GM06990 (cell line): ENCODE measurements around the gene CD86.
A peak's percentile ranks its signal among the peaks of the same experiment; 100 is the strongest.

Source experiments
- DNase-seq: peaks from one replicate; pipeline ENCODE4 v3.0.0-alpha.2; 2011; ENCODE audit not compliant: insufficient read length; ENCODE audit errors: extremely low read depth
- H3K27me3 ChIP-seq: replicated peaks from 2 replicates; pipeline ENCODE4 v1.6.0; 2011; ENCODE audit warnings: low read length; ENCODE audit not compliant: control insufficient read depth, insufficient read depth
- H3K36me3 ChIP-seq: 2 replicates; pipeline ENCODE4 v1.5.1; 2011; ENCODE audit warnings: low read length; ENCODE audit not compliant: control insufficient read depth, insufficient read depth
- H3K4me3 ChIP-seq: replicated peaks from 2 replicates; pipeline ENCODE4 v1.5.1; 2011; ENCODE audit warnings: low read depth, mild to moderate bottlenecking, control low read depth, low read length
- CTCF ChIP-seq: IDR thresholded peaks from 2 replicates; pipeline ENCODE4 v1.5.1; 2011; ENCODE audit warnings: low read length, control low read depth, mild to moderate bottlenecking, inconsistent platforms; ENCODE audit not compliant: insufficient read depth, poor library complexity, severe bottlenecking

CD86 gene

DNA sequence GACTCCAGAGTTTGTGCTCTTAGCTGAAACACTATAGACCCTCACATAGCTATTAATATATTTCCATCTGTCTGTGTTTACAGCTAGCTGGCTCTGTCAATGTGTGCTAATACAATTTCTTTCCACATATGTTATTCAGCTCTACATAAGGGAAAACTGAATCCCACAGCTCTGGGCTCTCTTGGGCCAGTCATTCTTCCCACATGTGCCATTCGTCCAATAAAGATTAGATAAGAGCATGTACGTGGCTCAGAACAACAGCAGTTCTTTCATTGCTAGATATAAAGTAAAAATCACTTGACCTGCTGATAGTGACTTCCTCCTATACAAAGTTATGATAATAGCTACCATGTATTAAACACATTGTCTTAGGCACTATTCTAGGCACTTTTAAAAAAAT, 30.4 kb upstream of the CD86 start:
- no peaks in the 10 kb centered on the region for H3K27me3 ChIP-seq
- TF ChIP-seq CTCF, result no peak

GRCh38 chr3:122025296-122025695, 29.9 kb upstream of the CD86 start:
- Histone ChIP-seq H3K27me3 (no peaks in the 10 kb centered on the region), H3K4me3 (peak overlapping the region; percentile 14; the same call in 1 of the 2 replicates), H3K36me3 (no peaks in the 10 kb centered on the region)
- DNase-seq, result peak; percentile 70
- no peak for TF ChIP-seq CTCF

More for the DNA sequence above, 30.4 kb upstream of the CD86 start:
- DNase-seq, result no peak
- Histone ChIP-seq H3K36me3 (no peaks in the 10 kb centered on the region), H3K4me3 (peak overlapping the region; percentile 14; the same call in 1 of the 2 replicates)

GRCh38 chr3:122030381-122031122, 24.6 kb upstream of the CD86 start:
- Histone ChIP-seq H3K4me3 (peak overlapping the region; percentile 33), H3K27me3 (no peaks in the 10 kb centered on the region), H3K36me3 (no peaks in the 10 kb centered on the region; the same call in 1 of the 2 replicates)
- TF ChIP-seq CTCF, result no peak
- DNase-seq, result peak; percentile 54

DNA sequence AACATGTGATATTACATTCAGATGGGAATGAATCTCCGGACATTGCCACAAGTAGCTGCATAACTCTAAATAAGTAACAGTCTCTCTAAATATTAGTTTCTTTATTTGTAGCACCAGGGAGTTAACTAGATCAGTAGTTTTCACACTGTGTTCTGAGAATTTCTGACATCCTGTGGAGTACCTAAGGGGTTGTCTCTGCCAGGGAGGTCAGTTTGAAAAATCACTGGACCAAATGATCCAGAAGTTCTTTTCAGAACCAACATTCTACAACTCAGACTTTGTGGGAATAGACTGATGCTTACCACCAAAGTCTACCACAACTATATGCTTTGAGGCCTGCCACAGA, 24.1 kb upstream of the CD86 start:
- Histone ChIP-seq H3K4me3 (peak overlapping the region; percentile 33), H3K36me3 (no peaks in the 10 kb centered on the region; the same call in 1 of the 2 replicates), H3K27me3 (no peaks in the 10 kb centered on the region)
- no peak for DNase-seq
- TF ChIP-seq CTCF, result no peak

DNA sequence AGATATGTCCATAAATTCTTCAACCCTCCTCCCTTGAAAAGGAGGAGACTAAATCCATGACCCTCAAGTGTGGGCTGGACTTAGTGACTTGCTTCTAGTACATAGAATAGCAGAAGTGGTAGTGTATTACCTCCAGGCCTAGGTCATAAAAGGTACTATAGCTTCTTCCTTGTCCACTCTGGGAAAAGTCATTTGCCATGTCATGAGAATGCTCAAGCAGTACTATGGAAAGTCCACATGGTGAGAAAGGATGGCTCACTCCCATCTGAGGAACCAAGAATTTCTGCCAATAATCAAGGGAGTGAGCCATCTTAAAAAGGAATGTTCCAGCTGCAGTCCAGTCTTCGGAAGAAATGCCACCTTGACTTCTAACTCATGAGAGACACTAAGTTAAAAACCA, 22.6 kb upstream of the CD86 start:
- no peak for DNase-seq
- no peak for TF ChIP-seq CTCF
- Histone ChIP-seq H3K4me3 (no peak overlapping the region), H3K36me3 (no peaks in the 10 kb centered on the region; the same call in none of the 2 replicates), H3K27me3 (no peaks in the 10 kb centered on the region)
